SK-N-SH (cell line): ENCODE data around the gene NCLN. TPM values are rescaled to one million over a fixed set of nuclear protein-coding genes. Genes with fewer than 3 reads are reported as not detected.

ENCODE experiments used
- CTCF ChIA-PET: fragments of 300-600, 350-600 bp; formaldehyde crosslinking; extraction: SDS; loops from one replicate; lab custom pipeline; 2021; lab: Yijun Ruan, JAX
- POLR2A ChIA-PET: fragments of 350-600 bp; sonication (Branson Sonifier 250); formaldehyde crosslinking; extraction: SDS; loops from one replicate; lab custom pipeline; 2020; ENCODE audit warnings: antibody characterized with exemption, inconsistent platforms; lab: Yijun Ruan, JAX
- DNase-seq: peaks from one replicate; pipeline ENCODE4 v3.0.0; 2012
- H2AFZ ChIP-seq: fragments of 200-600 bp; sonication (generic); 2 replicates; pipeline ENCODE4 v1.8.1; 2016; ENCODE audit warnings: antibody characterized with exemption, mild to moderate bottlenecking, low read depth
- H3F3A ChIP-seq: fragments of 200-600 bp; sonication (generic); replicated peaks from 2 replicates; pipeline ENCODE3; 2016; ENCODE audit warnings: antibody characterized with exemption, mild to moderate bottlenecking; ENCODE audit not compliant: insufficient read depth
- H3K27ac ChIP-seq, 2 experiments: fragments of 200-500 bp in 1 of 2; fragments of 200-600 bp in 1 of 2; sonication (Bioruptor generic) in 1 of 2; sonication (generic), shearing (Covaris generic) in 1 of 2; 2 replicates each; pipeline versions ENCODE4 v1.5.1 to v1.6.1; 2014 to 2016; ENCODE audit warnings: low read depth in 2 of 2, inconsistent platforms in 1 of 2, low read length in 1 of 2, mild to moderate bottlenecking in 1 of 2, mixed read lengths in 1 of 2
- H3K27me3 ChIP-seq: fragments of 200-600 bp; sonication (generic), shearing (Covaris generic); 2 replicates; pipeline ENCODE4 v1.6.1; 2016; ENCODE audit warnings: mixed run types; ENCODE audit not compliant: insufficient read depth
- H3K36me3 ChIP-seq, 2 experiments: fragments of 200-500 bp in 1 of 2; fragments of 200-600 bp in 1 of 2; sonication (Bioruptor generic) in 1 of 2; sonication (generic) in 1 of 2; replicated peaks in 1 of 2; 2 replicates each; pipeline versions ENCODE3 to v1.5.1; 2014 to 2016; ENCODE audit warnings: low read length in 1 of 2, mild to moderate bottlenecking in 1 of 2; ENCODE audit not compliant: insufficient read depth in 2 of 2, control insufficient read depth in 1 of 2
- H3K4me1 ChIP-seq, 2 experiments: fragments of 200-500 bp in 1 of 2; fragments of 200-600 bp in 1 of 2; sonication (Bioruptor generic) in 1 of 2; sonication (generic), shearing (Covaris generic) in 1 of 2; 2 replicates each; pipeline versions ENCODE4 v1.5.1 to v1.6.1; 2014 to 2016; ENCODE audit warnings: low read depth in 1 of 2, low read length in 1 of 2, mixed run types in 1 of 2; ENCODE audit not compliant: insufficient read depth in 2 of 2, control insufficient read depth in 1 of 2
- H3K4me2 ChIP-seq: fragments of 200-600 bp; sonication (generic), shearing (Covaris generic); 2 replicates; pipeline ENCODE4 v1.6.1; 2017; ENCODE audit warnings: mixed run types
- H3K4me3 ChIP-seq, 2 experiments: fragments of 200-500 bp in 1 of 2; fragments of 200-600 bp in 1 of 2; sonication (Bioruptor generic) in 1 of 2; sonication (generic), shearing (Covaris generic) in 1 of 2; 2 replicates each; pipeline versions ENCODE4 v1.5.1 to v1.8.1; 2014 to 2016; ENCODE audit warnings: low read depth in 2 of 2, inconsistent platforms in 1 of 2, low read length in 1 of 2, mild to moderate bottlenecking in 1 of 2, mixed read lengths in 1 of 2, moderate library complexity in 1 of 2
- H3K79me2 ChIP-seq: fragments of 200-600 bp; sonication (generic); 2 replicates; pipeline ENCODE4 v1.8.1; 2017; ENCODE audit warnings: mild to moderate bottlenecking; ENCODE audit not compliant: insufficient read depth
- H3K9ac ChIP-seq: fragments of 200-600 bp; sonication (generic); 2 replicates; pipeline ENCODE4 v1.6.1; 2017; ENCODE audit warnings: mixed run types
- H3K9me2 ChIP-seq: fragments of 200-600 bp; sonication (generic); 2 replicates; pipeline ENCODE4 v1.6.1; 2017; ENCODE audit warnings: mixed run types
- H3K9me3 ChIP-seq: fragments of 200-600 bp; sonication (generic); 2 replicates; pipeline ENCODE4 v1.6.1; 2017; ENCODE audit warnings: mixed run types, mild to moderate bottlenecking, moderate library complexity
- H4K20me1 ChIP-seq: fragments of 200-600 bp; sonication (generic); 2 replicates; pipeline ENCODE4 v1.6.1; 2017; ENCODE audit warnings: mild to moderate bottlenecking, mixed run types; ENCODE audit not compliant: insufficient read depth
- EP300 ChIP-seq, 2 experiments: IDR thresholded peaks; 2 replicates each; pipeline versions ENCODE4 v1.4.0 to v1.6.1; 2012; ENCODE audit warnings: borderline replicate concordance in 1 of 2, low read depth in 1 of 2, low read length in 1 of 2
- EZH2phosphoT487 ChIP-seq: fragments of 200-600 bp; sonication (generic); IDR thresholded peaks from 2 replicates; pipeline ENCODE4 v1.6.1; 2017; ENCODE audit warnings: low read depth, mixed run types, mild to moderate bottlenecking, antibody characterized with exemption, moderate library complexity, borderline replicate concordance
- FOXJ3 ChIP-seq: sonication (generic); formaldehyde crosslinking; IDR thresholded peaks from 2 replicates; pipeline ENCODE4 v1.5.1; 2020; ENCODE audit warnings: mild to moderate bottlenecking, missing genetic modification reagents
- JUND ChIP-seq: IDR thresholded peaks from 2 replicates; pipeline ENCODE4 v1.4.0; 2012
- MEF2A ChIP-seq: IDR thresholded peaks from 2 replicates; pipeline ENCODE4 v1.4.0; 2012; ENCODE audit warnings: low read depth, borderline replicate concordance
- MXI1 ChIP-seq: IDR thresholded peaks from 2 replicates; pipeline ENCODE4 v1.6.1; 2012; ENCODE audit warnings: mild to moderate bottlenecking, low read depth, low read length, improper control_type of control experiment
- NFIC ChIP-seq: IDR thresholded peaks from 2 replicates; pipeline ENCODE4 v1.4.0; 2012; ENCODE audit warnings: borderline replicate concordance
- RAD21 ChIP-seq: IDR thresholded peaks from 2 replicates; pipeline ENCODE4 v1.6.1; 2012; ENCODE audit warnings: mild to moderate bottlenecking, low read length
- RFX5 ChIP-seq: IDR thresholded peaks from 2 replicates; pipeline ENCODE4 v1.6.1; 2012; ENCODE audit warnings: mild to moderate bottlenecking, improper control_type of control experiment, low read length
- RXRA ChIP-seq: IDR thresholded peaks from 2 replicates; pipeline ENCODE4 v1.4.0; 2012; ENCODE audit warnings: low read depth, mild to moderate bottlenecking, borderline replicate concordance
- TAF1 ChIP-seq: IDR thresholded peaks from 2 replicates; pipeline ENCODE4 v1.6.1; 2012; ENCODE audit warnings: low read depth, mild to moderate bottlenecking, low read length, moderate library complexity, borderline replicate concordance
- TEAD4 ChIP-seq: IDR thresholded peaks from 2 replicates; pipeline ENCODE4 v1.4.0; 2012; ENCODE audit warnings: mild to moderate bottlenecking, borderline replicate concordance; ENCODE audit not compliant: insufficient read depth
- WGBS: methylation state at CpG from one replicate; pipeline ENCODE4 v1.1.6; 2017; ENCODE audit warnings: low lambda C conversion rate; 5-methylcytosine and 5-hydroxymethylcytosine counted together
- polyA plus RNA-seq, 3 experiments: library from polyadenylated mRNA; depleted of rRNA; stranded (reverse); fragments of >200 nt; gene quantifications; 2 replicates each; pipeline ENCODE4 v1.2.3, GENCODE V29; 2012
- TF ChIP-seq, protein P1 (sequence below): fragments of 200-600 bp; sonication (generic); IDR thresholded peaks from 2 replicates; pipeline ENCODE4 v1.6.1; 2017; ENCODE audit warnings: antibody characterized with exemption, mild to moderate bottlenecking, moderate library complexity
- TF ChIP-seq, protein P2 (sequence below): IDR thresholded peaks from 2 replicates; pipeline ENCODE4; 2012
- TF ChIP-seq, protein P3 (sequence below): IDR thresholded peaks from 2 replicates; pipeline ENCODE4 v1.4.0; 2012; ENCODE audit warnings: low read depth
- TF ChIP-seq, protein P4 (sequence below): fragments of 150-350 bp; IDR thresholded peaks from 2 replicates; pipeline ENCODE4 v1.6.1; 2016; ENCODE audit warnings: mild to moderate bottlenecking, low read depth, low read length

The NCLN gene
- polyA plus RNA-seq, 1 of the 3 experiments (the other 2 are of a cell fraction), result 69.0 TPM

DNA sequence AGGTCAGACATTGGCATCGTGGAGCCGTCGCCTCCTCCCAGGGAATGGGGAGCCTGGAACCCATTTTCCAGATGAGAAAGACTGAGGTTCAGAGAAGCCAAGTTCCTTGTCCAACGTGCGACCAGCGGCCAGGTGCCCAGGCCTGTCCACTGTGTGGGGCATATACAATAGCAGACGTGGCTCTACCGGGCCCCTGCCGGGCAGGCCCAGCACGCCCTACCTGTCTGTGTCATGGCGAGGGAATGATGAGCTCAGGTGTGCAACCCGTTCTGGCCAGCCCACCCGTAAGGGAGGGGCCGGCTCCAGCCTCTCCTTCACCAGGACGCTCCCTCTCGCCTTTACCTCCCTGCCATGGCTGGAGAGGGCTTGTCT lies 49.1 kb upstream of the NCLN start:
- Histone ChIP-seq H3K4me2 (no peak overlapping the region), H2AFZ (no peak overlapping the region), H3K9me3 (no peaks in the 10 kb centered on the region), H3K4me1 (peaks cover 2 to 3% of the 10 kb centered on the region in 2 experiments; a peak in 2 of 4 replicates), H3K79me2 (no peaks in the 10 kb centered on the region), H3K27ac (no peak overlapping the region; a peak in 1 of 4 replicates), H3K36me3 (no peaks in the 10 kb centered on the region), H3K9me2 (no peaks in the 10 kb centered on the region), H4K20me1 (no peaks in the 10 kb centered on the region), H3K27me3 (no peaks in the 10 kb centered on the region), H3F3A (peaks cover 20% of the 10 kb centered on the region), H3K4me3 (no peak overlapping the region), H3K9ac (no peak overlapping the region)
- WGBS, result 87% methylated on average over 6 of the region's 16 CpGs
- DNase-seq, result no peak
- CTCF ChIA-PET, result interaction anchor here (1.0 to 1.7 kb wide), 2 partner anchors 174 to 186 kb away, joined by 6 read pairs; no protein-coding TSS in a partner anchor
- TF ChIP-seq JUND, result no peak
- no peak for TF ChIP-seq EP300 (IDR thresholded peaks at IDR 0.05; ENCODE audit: borderline replicate concordance in 1 of 2, low read depth in 1 of 2, low read length in 1 of 2)
- no peak for TF ChIP-seq TEAD4
- TF ChIP-seq MEF2A, result no peak
- TF ChIP-seq FOXJ3, result no peak
- TF ChIP-seq, protein P1, sequence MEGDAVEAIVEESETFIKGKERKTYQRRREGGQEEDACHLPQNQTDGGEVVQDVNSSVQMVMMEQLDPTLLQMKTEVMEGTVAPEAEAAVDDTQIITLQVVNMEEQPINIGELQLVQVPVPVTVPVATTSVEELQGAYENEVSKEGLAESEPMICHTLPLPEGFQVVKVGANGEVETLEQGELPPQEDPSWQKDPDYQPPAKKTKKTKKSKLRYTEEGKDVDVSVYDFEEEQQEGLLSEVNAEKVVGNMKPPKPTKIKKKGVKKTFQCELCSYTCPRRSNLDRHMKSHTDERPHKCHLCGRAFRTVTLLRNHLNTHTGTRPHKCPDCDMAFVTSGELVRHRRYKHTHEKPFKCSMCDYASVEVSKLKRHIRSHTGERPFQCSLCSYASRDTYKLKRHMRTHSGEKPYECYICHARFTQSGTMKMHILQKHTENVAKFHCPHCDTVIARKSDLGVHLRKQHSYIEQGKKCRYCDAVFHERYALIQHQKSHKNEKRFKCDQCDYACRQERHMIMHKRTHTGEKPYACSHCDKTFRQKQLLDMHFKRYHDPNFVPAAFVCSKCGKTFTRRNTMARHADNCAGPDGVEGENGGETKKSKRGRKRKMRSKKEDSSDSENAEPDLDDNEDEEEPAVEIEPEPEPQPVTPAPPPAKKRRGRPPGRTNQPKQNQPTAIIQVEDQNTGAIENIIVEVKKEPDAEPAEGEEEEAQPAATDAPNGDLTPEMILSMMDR, result no peak
- TF ChIP-seq, protein P2, sequence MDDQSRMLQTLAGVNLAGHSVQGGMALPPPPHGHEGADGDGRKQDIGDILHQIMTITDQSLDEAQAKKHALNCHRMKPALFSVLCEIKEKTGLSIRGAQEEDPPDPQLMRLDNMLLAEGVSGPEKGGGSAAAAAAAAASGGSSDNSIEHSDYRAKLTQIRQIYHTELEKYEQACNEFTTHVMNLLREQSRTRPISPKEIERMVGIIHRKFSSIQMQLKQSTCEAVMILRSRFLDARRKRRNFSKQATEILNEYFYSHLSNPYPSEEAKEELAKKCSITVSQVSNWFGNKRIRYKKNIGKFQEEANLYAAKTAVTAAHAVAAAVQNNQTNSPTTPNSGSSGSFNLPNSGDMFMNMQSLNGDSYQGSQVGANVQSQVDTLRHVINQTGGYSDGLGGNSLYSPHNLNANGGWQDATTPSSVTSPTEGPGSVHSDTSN, result no peak
- TF ChIP-seq TAF1, result no peak
- TF ChIP-seq MXI1, result no peak
- TF ChIP-seq NFIC, result no peak
- TF ChIP-seq, protein P3, sequence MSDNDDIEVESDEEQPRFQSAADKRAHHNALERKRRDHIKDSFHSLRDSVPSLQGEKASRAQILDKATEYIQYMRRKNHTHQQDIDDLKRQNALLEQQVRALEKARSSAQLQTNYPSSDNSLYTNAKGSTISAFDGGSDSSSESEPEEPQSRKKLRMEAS, result no peak
- TF ChIP-seq, protein P4, sequence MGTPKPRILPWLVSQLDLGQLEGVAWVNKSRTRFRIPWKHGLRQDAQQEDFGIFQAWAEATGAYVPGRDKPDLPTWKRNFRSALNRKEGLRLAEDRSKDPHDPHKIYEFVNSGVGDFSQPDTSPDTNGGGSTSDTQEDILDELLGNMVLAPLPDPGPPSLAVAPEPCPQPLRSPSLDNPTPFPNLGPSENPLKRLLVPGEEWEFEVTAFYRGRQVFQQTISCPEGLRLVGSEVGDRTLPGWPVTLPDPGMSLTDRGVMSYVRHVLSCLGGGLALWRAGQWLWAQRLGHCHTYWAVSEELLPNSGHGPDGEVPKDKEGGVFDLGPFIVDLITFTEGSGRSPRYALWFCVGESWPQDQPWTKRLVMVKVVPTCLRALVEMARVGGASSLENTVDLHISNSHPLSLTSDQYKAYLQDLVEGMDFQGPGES, result no peak
- no peak for TF ChIP-seq RAD21
- no peak for TF ChIP-seq RXRA
- TF ChIP-seq EZH2phosphoT487, result no peak
- no peak for TF ChIP-seq RFX5
- POLR2A ChIA-PET, result no interaction called here
